HG03139 (cell line): ENCODE results near the gene RNF212.

ENCODE experiments used
- ATAC-seq: cut with Tn5 transposase; IDR thresholded peaks from one replicate; pipeline ENCODE4 v1.9.1; 2021; ENCODE audit not compliant: unreplicated experiment

Gene RNF212

DNA sequence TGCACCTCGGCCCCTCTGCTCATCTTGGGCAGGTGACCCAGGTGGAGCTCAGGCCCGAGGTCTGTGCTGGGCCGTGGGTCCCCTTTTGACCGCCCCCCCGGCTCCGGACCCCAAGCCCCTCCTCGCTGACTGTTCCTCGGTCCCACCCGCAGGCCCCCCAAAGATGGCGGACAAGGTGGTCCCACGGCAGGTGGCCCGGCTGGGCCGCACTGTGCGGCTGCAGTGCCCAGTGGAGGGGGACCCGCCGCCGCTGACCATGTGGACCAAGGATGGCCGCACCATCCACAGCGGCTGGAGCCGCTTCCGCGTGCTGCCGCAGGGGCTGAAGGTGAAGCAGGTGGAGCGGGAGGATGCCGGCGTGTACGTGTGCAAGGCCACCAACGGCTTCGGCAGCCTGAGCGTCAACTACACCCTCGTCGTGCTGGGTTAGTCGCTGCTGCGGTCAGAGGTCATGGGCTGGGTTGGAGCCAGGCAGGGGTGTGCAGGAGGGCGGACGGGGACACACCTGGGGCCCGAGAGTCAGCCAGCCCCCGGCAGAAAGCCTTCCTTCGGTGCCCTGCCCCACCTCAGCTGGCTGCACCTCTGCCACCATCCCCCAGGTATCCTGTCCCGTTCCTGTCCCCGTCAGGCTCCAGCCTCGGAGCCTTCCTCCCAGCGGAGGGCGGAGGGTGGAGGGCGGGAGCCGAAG, 91.2 kb downstream of the RNF212 start:
- ATAC-seq, result no peak
